ENCODE results near the gene IPO13. TPM values are rescaled to one million over a fixed set of nuclear protein-coding genes. Genes with fewer than 3 reads are reported as not detected.

Gene IPO13
- polyA plus RNA-seq, 3 donors = 33.6 to 36.0 (median 35.6) TPM

GRCh38 chr1:43969746-43970466 lies 23.2 kb downstream of the IPO13 start, which contains the start of gene DPH2:
Gene DPH2, plus strand, starts transcription at chr1:43970010. Its CDS starts 166 bp downstream, at chr1:43970176.
- DNase-seq (ENCODE audit: low read depth in 3 of 3, low spot score in 2 of 3) = peak; percentile 83 to 95 (median 89)

- DNase-seq (ENCODE audit: low read depth in 3 of 3, low spot score in 2 of 3) = no peak
These were observed 23.8 kb downstream of the IPO13 start for GRCh38 chr1:43970502-43970901.

GRCh38 chr1:43970911-43971310 lies 24.2 kb downstream of the IPO13 start:
- no peak for DNase-seq (ENCODE audit: low read depth in 3 of 3, low spot score in 2 of 3)

GRCh38 chr1:43971336-43971980 lies 24.7 kb downstream of the IPO13 start:
- no peak for DNase-seq (ENCODE audit: low read depth in 3 of 3, low spot score in 2 of 3)

- DNase-seq (ENCODE audit: low read depth in 3 of 3, low spot score in 2 of 3) = no peak
These were observed 27.3 kb downstream of the IPO13 start for GRCh38 chr1:43973981-43974442.

- peak in 2 of 3 donors; percentile 75 to 86 for DNase-seq (ENCODE audit: low read depth in 3 of 3, low spot score in 2 of 3)
These were observed 27.9 kb downstream of the IPO13 start, which contains the start of gene ATP6V0B for GRCh38 chr1:43974443-43975248. Gene ATP6V0B, plus strand, starts transcription at chr1:43974960. Its CDS starts 81 bp downstream, at chr1:43975041.

- no peak for DNase-seq (ENCODE audit: low read depth in 3 of 3, low spot score in 2 of 3)
These were observed 28.7 kb downstream of the IPO13 start for GRCh38 chr1:43975249-43975961.

GRCh38 chr1:43976045-43976444 lies 29.3 kb downstream of the IPO13 start:
- no peak for DNase-seq (ENCODE audit: low read depth in 3 of 3, low spot score in 2 of 3)

- DNase-seq (ENCODE audit: low read depth in 3 of 3, low spot score in 2 of 3) = no peak
These were observed 30.1 kb downstream of the IPO13 start for GRCh38 chr1:43976890-43977289.

GRCh38 chr1:43977376-43978263 lies 30.9 kb downstream of the IPO13 start:
- DNase-seq (ENCODE audit: low read depth in 3 of 3, low spot score in 2 of 3) = no peak

- DNase-seq (ENCODE audit: low read depth in 3 of 3, low spot score in 2 of 3) = no peak
These were observed 31.5 kb downstream of the IPO13 start for GRCh38 chr1:43978264-43978550.

GRCh38 chr1:43978551-43979260 lies 32.0 kb downstream of the IPO13 start, which contains the start of gene B4GALT2:
Gene B4GALT2, plus strand, starts transcription at chr1:43979210. Its CDS starts 1,951 bp downstream, at chr1:43981161.
- no peak for DNase-seq (ENCODE audit: low read depth in 3 of 3, low spot score in 2 of 3)

GRCh38 chr1:43979261-43979527 lies 32.4 kb downstream of the IPO13 start:
- DNase-seq (ENCODE audit: low read depth in 3 of 3, low spot score in 2 of 3) = no peak

- no peak for DNase-seq (ENCODE audit: low read depth in 3 of 3, low spot score in 2 of 3)
These were observed 32.9 kb downstream of the IPO13 start for GRCh38 chr1:43979528-43980254.

- no peak for DNase-seq (ENCODE audit: low read depth in 3 of 3, low spot score in 2 of 3)
These were observed 33.7 kb downstream of the IPO13 start for GRCh38 chr1:43980255-43981134.

- DNase-seq (ENCODE audit: low read depth in 3 of 3, low spot score in 2 of 3) = no peak
These were observed 34.4 kb downstream of the IPO13 start for GRCh38 chr1:43981135-43981491.

GRCh38 chr1:43981636-43982035 lies 34.9 kb downstream of the IPO13 start:
- no peak for DNase-seq (ENCODE audit: low read depth in 3 of 3, low spot score in 2 of 3)

GRCh38 chr1:43982241-43982640 lies 35.5 kb downstream of the IPO13 start:
- DNase-seq (ENCODE audit: low read depth in 3 of 3, low spot score in 2 of 3) = no peak

Data from right renal cortex interstitium (tissue), 3 donors.